ENCODE data around the gene IL17RB.

IL17RB gene

GRCh38 chr3:53811143-53811927, 35.0 kb upstream of the IL17RB start:
- DNase-seq (ENCODE audit: low read depth in 2 of 3, low spot score in 2 of 3) = no peak

- DNase-seq (ENCODE audit: low read depth in 2 of 3, low spot score in 2 of 3) = no peak
Measured at GRCh38 chr3:53812434-53812833, 33.9 kb upstream of the IL17RB start.

GRCh38 chr3:53813229-53813628, 33.1 kb upstream of the IL17RB start:
- no peak for DNase-seq (ENCODE audit: low read depth in 2 of 3, low spot score in 2 of 3)

GRCh38 chr3:53813876-53814275, 32.5 kb upstream of the IL17RB start:
- no peak for DNase-seq (ENCODE audit: low read depth in 2 of 3, low spot score in 2 of 3)

GRCh38 chr3:53815067-53815466, 31.3 kb upstream of the IL17RB start:
- no peak for DNase-seq (ENCODE audit: low read depth in 2 of 3, low spot score in 2 of 3)

GRCh38 chr3:53815651-53816050, 30.7 kb upstream of the IL17RB start:
- DNase-seq (ENCODE audit: low read depth in 2 of 3, low spot score in 2 of 3) = no peak

- no peak for DNase-seq (ENCODE audit: low read depth in 2 of 3, low spot score in 2 of 3)
Measured at GRCh38 chr3:53816425-53816824, 29.9 kb upstream of the IL17RB start.

GRCh38 chr3:53817211-53817610, 29.2 kb upstream of the IL17RB start:
- no peak for DNase-seq (ENCODE audit: low read depth in 2 of 3, low spot score in 2 of 3)

GRCh38 chr3:53817809-53818208, 28.6 kb upstream of the IL17RB start:
- no peak for DNase-seq (ENCODE audit: low read depth in 2 of 3, low spot score in 2 of 3)

- DNase-seq (ENCODE audit: low read depth in 2 of 3, low spot score in 2 of 3) = no peak
Measured at GRCh38 chr3:53818221-53819162, 27.9 kb upstream of the IL17RB start.

- DNase-seq (ENCODE audit: low read depth in 2 of 3, low spot score in 2 of 3) = no peak
Measured at GRCh38 chr3:53819163-53819868, 27.1 kb upstream of the IL17RB start.

- DNase-seq (ENCODE audit: low read depth in 2 of 3, low spot score in 2 of 3) = no peak
Measured at GRCh38 chr3:53820084-53820483, 26.3 kb upstream of the IL17RB start.

- DNase-seq (ENCODE audit: low read depth in 2 of 3, low spot score in 2 of 3) = no peak
Measured at GRCh38 chr3:53820756-53821580, 25.4 kb upstream of the IL17RB start.

GRCh38 chr3:53821631-53822121, 24.7 kb upstream of the IL17RB start:
- DNase-seq (ENCODE audit: low read depth in 2 of 3, low spot score in 2 of 3) = no peak

- no peak for DNase-seq (ENCODE audit: low read depth in 2 of 3, low spot score in 2 of 3)
Measured at GRCh38 chr3:53822331-53822741, 24.0 kb upstream of the IL17RB start.

- DNase-seq (ENCODE audit: low read depth in 2 of 3, low spot score in 2 of 3) = no peak
Measured at GRCh38 chr3:53823026-53823955, 23.1 kb upstream of the IL17RB start.

GRCh38 chr3:53823956-53824657, 22.3 kb upstream of the IL17RB start:
- no peak for DNase-seq (ENCODE audit: low read depth in 2 of 3, low spot score in 2 of 3)

- no peak for DNase-seq (ENCODE audit: low read depth in 2 of 3, low spot score in 2 of 3)
Measured at GRCh38 chr3:53824795-53825194, 21.6 kb upstream of the IL17RB start.

GRCh38 chr3:53826048-53826447, 20.3 kb upstream of the IL17RB start:
- no peak for DNase-seq (ENCODE audit: low read depth in 2 of 3, low spot score in 2 of 3)

Measured in activated CD8-positive, alpha-beta memory T cell treated with anti-CD3 and anti-CD28 coated beads for 48 hours (primary cell).